HepG2 (cell line): ENCODE data around the gene P2RX2. TPM values are rescaled to one million over a fixed set of nuclear protein-coding genes. Genes with fewer than 3 reads are reported as not detected.

Source experiments
- ATF7-NPFF ChIP-seq: sonication (generic); formaldehyde crosslinking; IDR thresholded peaks from 2 replicates; pipeline ENCODE4 v1.8.1; 2023; ENCODE audit warnings: mild to moderate bottlenecking, low read depth, missing genetic modification reagents, moderate library complexity
- NR3C1 ChIP-seq: sonication (generic); formaldehyde crosslinking; IDR thresholded peaks from 2 replicates; pipeline ENCODE4 v1.4.0; 2020; ENCODE audit warnings: missing genetic modification reagents
- RAD51 ChIP-seq: fragments of 450-650 bp; IDR thresholded peaks from 2 replicates; pipeline ENCODE4 v1.6.1; 2016; ENCODE audit warnings: borderline replicate concordance
- ZNF101 ChIP-seq: sonication (generic); formaldehyde crosslinking; IDR thresholded peaks from 2 replicates; pipeline ENCODE4 v1.4.0; 2020; ENCODE audit warnings: mild to moderate bottlenecking, low read depth, missing genetic modification reagents, borderline replicate concordance
- ZNF121 ChIP-seq: sonication (generic); formaldehyde crosslinking; IDR thresholded peaks from 2 replicates; pipeline ENCODE4 v1.5.0; 2020; ENCODE audit warnings: mild to moderate bottlenecking, missing genetic modification reagents
- ZNF557 ChIP-seq: sonication (generic); formaldehyde crosslinking; IDR thresholded peaks from 2 replicates; pipeline ENCODE4 v1.4.0; 2020; ENCODE audit warnings: missing genetic modification reagents
- polyA plus RNA-seq, 8 experiments: library from polyadenylated mRNA; depleted of rRNA in 3 of 8; stranded (reverse) in 7 of 8; unstranded in 1 of 8; fragments of >200 nt; fragmentation: Illumina TruSeq in 4 of 8; extraction: Trizol in 4 of 8; gene quantifications; 2 replicates each; pipeline versions ENCODE4 v1.2.1 to v1.2.3, GENCODE V29; 2011 to 2016; ENCODE audit warnings: low read depth in 4 of 8, missing spikeins in 1 of 8, mixed read lengths in 1 of 8; ENCODE audit not compliant: insufficient read depth in 1 of 8
- total RNA-seq, 5 experiments: library from RNA; depleted of rRNA; stranded (reverse); fragments of >200 nt; fragmentation: Illumina TruSeq; extraction: Trizol; gene quantifications; 2 replicates each; pipeline ENCODE4 v1.2.3, GENCODE V29; 2016; ENCODE audit warnings: low read depth in 1 of 5
- TF ChIP-seq, protein P1 (sequence below): sonication (generic); formaldehyde crosslinking; IDR thresholded peaks from 2 replicates; pipeline ENCODE4 v1.9.0; 2021; ENCODE audit warnings: missing genetic modification reagents, borderline replicate concordance
- TF ChIP-seq, protein P2 (sequence below): fragments of 450-650 bp; IDR thresholded peaks from 2 replicates; pipeline ENCODE4 v1.6.1; 2017

Gene P2RX2
- total and polyA plus RNA-seq, 2 of the 13 experiments (the other 11 are each of a cell fraction or from before 2014, with no cell fraction given) = not detected

DNA sequence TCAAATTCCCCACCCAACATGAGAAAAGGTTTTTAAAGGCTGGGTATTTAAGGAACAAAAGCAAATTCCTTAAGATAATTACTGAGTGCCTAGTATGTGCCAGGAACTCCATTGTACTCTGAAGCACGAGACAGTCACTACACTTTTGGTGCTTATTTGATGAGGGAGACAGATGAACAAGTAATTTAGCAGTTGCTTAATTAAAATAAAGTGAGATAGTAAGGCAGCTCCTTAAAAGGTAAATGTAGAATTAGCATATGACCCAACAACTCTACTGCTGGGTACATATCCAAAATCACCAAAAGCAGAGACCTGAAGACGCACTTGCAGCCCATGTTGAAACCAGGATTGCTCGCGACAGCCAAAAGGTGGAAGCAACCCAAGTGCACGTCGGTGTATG lies 47.2 kb downstream of the P2RX2 start (continued):
- TF ChIP-seq, protein P1, sequence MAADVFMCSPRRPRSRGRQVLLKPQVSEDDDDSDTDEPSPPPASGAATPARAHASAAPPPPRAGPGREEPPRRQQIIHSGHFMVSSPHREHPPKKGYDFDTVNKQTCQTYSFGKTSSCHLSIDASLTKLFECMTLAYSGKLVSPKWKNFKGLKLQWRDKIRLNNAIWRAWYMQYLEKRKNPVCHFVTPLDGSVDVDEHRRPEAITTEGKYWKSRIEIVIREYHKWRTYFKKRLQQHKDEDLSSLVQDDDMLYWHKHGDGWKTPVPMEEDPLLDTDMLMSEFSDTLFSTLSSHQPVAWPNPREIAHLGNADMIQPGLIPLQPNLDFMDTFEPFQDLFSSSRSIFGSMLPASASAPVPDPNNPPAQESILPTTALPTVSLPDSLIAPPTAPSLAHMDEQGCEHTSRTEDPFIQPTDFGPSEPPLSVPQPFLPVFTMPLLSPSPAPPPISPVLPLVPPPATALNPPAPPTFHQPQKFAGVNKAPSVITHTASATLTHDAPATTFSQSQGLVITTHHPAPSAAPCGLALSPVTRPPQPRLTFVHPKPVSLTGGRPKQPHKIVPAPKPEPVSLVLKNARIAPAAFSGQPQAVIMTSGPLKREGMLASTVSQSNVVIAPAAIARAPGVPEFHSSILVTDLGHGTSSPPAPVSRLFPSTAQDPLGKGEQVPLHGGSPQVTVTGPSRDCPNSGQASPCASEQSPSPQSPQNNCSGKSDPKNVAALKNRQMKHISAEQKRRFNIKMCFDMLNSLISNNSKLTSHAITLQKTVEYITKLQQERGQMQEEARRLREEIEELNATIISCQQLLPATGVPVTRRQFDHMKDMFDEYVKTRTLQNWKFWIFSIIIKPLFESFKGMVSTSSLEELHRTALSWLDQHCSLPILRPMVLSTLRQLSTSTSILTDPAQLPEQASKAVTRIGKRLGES (CRISPR knock-in tag) = no peak
- TF ChIP-seq NR3C1 (CRISPR knock-in tag) = no peak
- no peak for TF ChIP-seq ZNF121 (CRISPR knock-in tag)
- no peak for TF ChIP-seq ATF7-NPFF
- TF ChIP-seq ZNF557 (CRISPR knock-in tag) = no peak
- no peak for TF ChIP-seq ZNF101 (CRISPR knock-in tag)
- TF ChIP-seq RAD51 = no peak
- TF ChIP-seq, protein P2, sequence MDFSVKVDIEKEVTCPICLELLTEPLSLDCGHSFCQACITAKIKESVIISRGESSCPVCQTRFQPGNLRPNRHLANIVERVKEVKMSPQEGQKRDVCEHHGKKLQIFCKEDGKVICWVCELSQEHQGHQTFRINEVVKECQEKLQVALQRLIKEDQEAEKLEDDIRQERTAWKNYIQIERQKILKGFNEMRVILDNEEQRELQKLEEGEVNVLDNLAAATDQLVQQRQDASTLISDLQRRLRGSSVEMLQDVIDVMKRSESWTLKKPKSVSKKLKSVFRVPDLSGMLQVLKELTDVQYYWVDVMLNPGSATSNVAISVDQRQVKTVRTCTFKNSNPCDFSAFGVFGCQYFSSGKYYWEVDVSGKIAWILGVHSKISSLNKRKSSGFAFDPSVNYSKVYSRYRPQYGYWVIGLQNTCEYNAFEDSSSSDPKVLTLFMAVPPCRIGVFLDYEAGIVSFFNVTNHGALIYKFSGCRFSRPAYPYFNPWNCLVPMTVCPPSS = no peak
